PFSK-1 (cell line): ENCODE measurements around the gene GPR39.

Source experiments
- FOXP2 ChIP-seq: optimal IDR thresholded peaks from 2 replicates; pipeline ENCODE3; 2011; ENCODE audit warnings: borderline replicate concordance, control low read depth, inconsistent platforms; ENCODE audit not compliant: insufficient read depth; ENCODE audit errors: extremely low read length, extremely low read depth
- POLR2AphosphoS5 ChIP-seq: IDR thresholded peaks from 2 replicates; pipeline ENCODE4 v1.6.1; 2012; ENCODE audit warnings: low read depth, mild to moderate bottlenecking, control low read depth, low read length, moderate library complexity
- REST ChIP-seq, 2 experiments: IDR thresholded peaks; 2 replicates each; pipeline versions ENCODE4 v1.6.1 to v1.8.0; 2011 to 2012; ENCODE audit warnings: low read depth in 2 of 2, low read length in 2 of 2, control low read depth in 1 of 2, inconsistent platforms in 1 of 2, mild to moderate bottlenecking in 1 of 2, moderate library complexity in 1 of 2; ENCODE audit not compliant: insufficient read depth in 1 of 2
- SIN3A ChIP-seq: IDR thresholded peaks from 2 replicates; pipeline ENCODE4 v1.6.1; 2012; ENCODE audit warnings: mild to moderate bottlenecking, low read length, moderate library complexity, borderline replicate concordance; ENCODE audit not compliant: insufficient read depth
- TAF1 ChIP-seq: IDR thresholded peaks from 2 replicates; pipeline ENCODE4 v1.6.1; 2012; ENCODE audit warnings: low read length, control low read depth, borderline replicate concordance; ENCODE audit not compliant: insufficient read depth

The GPR39 gene

DNA sequence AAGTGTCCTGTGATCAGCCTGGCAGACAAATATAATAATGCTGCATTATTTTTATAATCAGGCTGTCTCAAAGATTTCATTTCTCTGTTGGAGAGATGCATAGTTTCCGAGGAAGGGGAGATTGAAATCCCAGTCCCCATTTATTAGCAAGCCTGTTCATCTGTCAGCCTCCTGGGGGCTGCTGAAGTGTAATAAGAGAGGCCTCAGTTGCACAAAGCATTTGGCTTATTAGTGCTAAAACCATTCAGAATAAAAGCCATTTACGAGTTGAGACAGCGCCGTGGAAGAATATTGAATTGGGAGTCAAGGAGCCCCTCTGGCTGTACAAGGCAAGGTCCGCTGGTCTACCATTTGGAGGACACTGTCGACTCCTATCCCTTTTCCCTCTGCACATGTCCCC, 6.1 kb downstream of the GPR39 start:
- no peak for TF ChIP-seq POLR2AphosphoS5
- no peak for TF ChIP-seq REST (IDR thresholded peaks at IDR 0.05; ENCODE audit: insufficient read depth in 1 of 2, low read depth in 2 of 2, low read length in 2 of 2)
- no peak for TF ChIP-seq SIN3A
- no peak for TF ChIP-seq TAF1
- no peak for TF ChIP-seq FOXP2

- TF ChIP-seq SIN3A (no peak), FOXP2 (no peak), TAF1 (no peak), REST (IDR thresholded peaks at IDR 0.05; ENCODE audit: insufficient read depth in 1 of 2, low read depth in 2 of 2, low read length in 2 of 2) (no peak), POLR2AphosphoS5 (no peak)
Observed at GRCh38 chr2:132424526-132425121, 8.0 kb downstream of the GPR39 start.

DNA sequence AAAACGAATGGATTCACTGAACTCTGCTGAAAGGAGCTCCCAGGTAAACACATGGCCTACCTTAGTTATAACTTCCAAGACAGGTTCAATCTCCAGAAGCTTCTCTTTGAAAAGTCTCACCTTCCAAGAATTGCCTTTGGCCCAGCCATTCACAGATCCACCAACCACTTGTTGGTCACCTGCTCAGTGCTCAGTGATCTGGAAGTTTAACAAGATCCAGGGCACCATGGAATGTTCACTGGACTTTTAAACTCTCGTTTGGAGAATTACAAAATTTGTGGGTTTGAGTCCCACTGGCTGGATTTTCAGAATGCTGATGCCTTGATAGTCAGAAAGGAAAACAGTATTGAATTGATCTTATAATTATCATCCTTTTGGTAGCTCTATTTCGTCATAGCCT, 9.4 kb downstream of the GPR39 start:
- TF ChIP-seq FOXP2 (no peak), SIN3A (no peak), TAF1 (no peak), REST (IDR thresholded peaks at IDR 0.05; ENCODE audit: insufficient read depth in 1 of 2, low read depth in 2 of 2, low read length in 2 of 2) (no peak), POLR2AphosphoS5 (no peak)

DNA sequence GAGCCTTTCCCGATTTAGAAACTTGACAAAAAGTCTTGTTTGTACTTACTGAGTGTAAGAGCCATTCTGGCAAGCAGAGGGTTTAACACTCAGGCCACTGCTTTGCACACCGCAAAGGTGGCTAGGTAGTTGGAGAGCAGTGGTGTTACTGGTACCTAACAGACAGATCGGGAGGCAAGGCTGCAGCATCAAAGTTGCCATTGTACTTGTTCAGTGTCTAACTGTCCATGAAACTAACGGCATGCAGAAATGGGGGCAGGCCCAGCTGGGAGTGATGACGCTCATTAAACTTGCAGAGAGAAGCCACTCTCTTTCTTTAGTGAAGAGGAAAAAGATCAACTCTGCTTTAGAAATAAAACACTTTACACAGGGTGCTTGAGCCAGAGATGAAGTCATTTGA, 10.1 kb downstream of the GPR39 start:
- TF ChIP-seq REST (IDR thresholded peaks at IDR 0.05; ENCODE audit: insufficient read depth in 1 of 2, low read depth in 2 of 2, low read length in 2 of 2) (no peak), TAF1 (no peak), SIN3A (no peak)

DNA sequence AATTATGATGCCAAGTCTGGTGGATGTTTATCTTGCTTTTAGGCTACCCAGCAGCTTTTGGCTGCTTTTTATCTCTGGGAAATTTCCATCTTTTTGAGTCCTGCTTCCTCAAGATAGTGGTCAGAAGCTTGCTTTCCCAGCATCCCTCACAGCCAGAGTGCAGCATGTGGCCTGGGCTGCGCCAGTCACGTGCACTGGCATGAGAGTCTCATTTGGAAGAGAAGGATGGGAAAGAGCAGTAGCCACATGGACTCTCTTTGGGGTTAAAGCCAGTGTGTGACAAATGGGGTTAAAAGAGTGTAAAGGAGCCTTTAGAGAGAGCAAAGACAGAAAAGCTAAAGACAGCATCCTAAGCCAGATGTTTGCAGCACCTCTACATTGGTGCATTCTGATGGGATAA, 12.7 kb downstream of the GPR39 start:
- TF ChIP-seq TAF1 = no peak
- no peak for TF ChIP-seq SIN3A
- no peak for TF ChIP-seq POLR2AphosphoS5
- TF ChIP-seq REST (IDR thresholded peaks at IDR 0.05; ENCODE audit: insufficient read depth in 1 of 2, low read depth in 2 of 2, low read length in 2 of 2) = no peak
- no peak for TF ChIP-seq FOXP2
